K562 (cell line): ENCODE data around the gene DNAJB14. TPM values are rescaled to one million over a fixed set of nuclear protein-coding genes. Genes with fewer than 3 reads are reported as not detected.

ENCODE experiments used
- CBX1 ChIP-seq: sonication (generic); IDR thresholded peaks from 2 replicates; pipeline ENCODE4 v1.6.1; 2016; ENCODE audit warnings: antibody characterized with exemption, low read depth, mild to moderate bottlenecking
- CREB1 ChIP-seq, 2 experiments: sonication (generic) in 1 of 2; formaldehyde crosslinking in 1 of 2; IDR thresholded peaks; 2 replicates each; pipeline versions ENCODE4 v1.6.1 to v1.8.0; 2012 to 2022; ENCODE audit warnings: inconsistent platforms in 1 of 2, mild to moderate bottlenecking in 1 of 2, missing genetic modification reagents in 1 of 2, moderate library complexity in 1 of 2
- ELF4 ChIP-seq: fragments of 450-650 bp; formaldehyde crosslinking; IDR thresholded peaks from 2 replicates; pipeline ENCODE4 v1.4.0; 2022; ENCODE audit warnings: missing genetic modification characterization
- FOXK1 ChIP-seq: sonication (generic); formaldehyde crosslinking; IDR thresholded peaks from 2 replicates; pipeline ENCODE4 v1.8.0; 2022; ENCODE audit warnings: missing genetic modification reagents, mild to moderate bottlenecking, borderline replicate concordance
- GATAD2B ChIP-seq: fragments of 450-650 bp; IDR thresholded peaks from 2 replicates; pipeline ENCODE4 v1.6.1; 2017; ENCODE audit warnings: mild to moderate bottlenecking, borderline replicate concordance
- JUNB ChIP-seq: fragments of 450-650 bp; formaldehyde crosslinking; conservative IDR thresholded peaks from 2 replicates; pipeline ENCODE4 v1.4.0; 2020; ENCODE audit warnings: mild to moderate bottlenecking
- MEF2D ChIP-seq: conservative IDR thresholded peaks from 2 replicates; pipeline ENCODE4 v1.6.1; 2016; ENCODE audit warnings: low read depth, missing genetic modification characterization, missing compliant biosample characterization
- POU5F1 ChIP-seq: fragments of 150-350 bp; IDR thresholded peaks from 2 replicates; pipeline ENCODE4 v1.6.1; 2014; ENCODE audit warnings: borderline replicate concordance, low read length, low read depth, mild to moderate bottlenecking; ENCODE audit not compliant: partially characterized antibody
- SMARCA4 ChIP-seq: fragments of 450-650 bp; IDR thresholded peaks from 2 replicates; pipeline ENCODE4 v1.6.1; 2016
- XRCC4 ChIP-seq: IDR thresholded peaks from one replicate; pipeline ENCODE4 v1.6.1; 2011; ENCODE audit not compliant: insufficient read depth, insufficient read length; ENCODE audit errors: extremely low read depth
- ZNF76 ChIP-seq: fragments of 250-450 bp; sonication (Bioruptor Pico); IDR thresholded peaks from 2 replicates; pipeline ENCODE4 v1.4.0; 2020; ENCODE audit warnings: mild to moderate bottlenecking, moderate library complexity, borderline replicate concordance
- ZSCAN29 ChIP-seq: fragments of 450-650 bp; IDR thresholded peaks from 2 replicates; pipeline ENCODE4 v1.6.1; 2017
- ZSCAN32 ChIP-seq: fragments of 450-650 bp; formaldehyde crosslinking; IDR thresholded peaks from 2 replicates; pipeline ENCODE4 v1.4.0; 2020; ENCODE audit warnings: mild to moderate bottlenecking, moderate library complexity
- polyA plus RNA-seq, 8 experiments: library from polyadenylated mRNA; depleted of rRNA in 4 of 8; stranded (reverse) in 5 of 8; unstranded in 3 of 8; fragments of >200 nt; fragmentation: Nextera tagmentation in 2 of 8; fragmentation: Illumina TruSeq in 1 of 8; extraction: Ambion mirVana in 2 of 8; extraction: Trizol in 1 of 8; gene quantifications; 2 replicates each; pipeline versions ENCODE4 v1.2.1 to v1.2.3, GENCODE V29; 2011 to 2014; ENCODE audit warnings: inconsistent platforms in 1 of 8, missing spikeins in 1 of 8
- total RNA-seq, 7 experiments: library from RNA; depleted of rRNA in 6 of 7; stranded (reverse); fragments of >200 nt in 6 of 7; fragmentation: Illumina TruSeq in 2 of 7; extraction: Trizol in 2 of 7; gene quantifications; 2 replicates each; pipeline versions ENCODE4 v1.2.1 to v1.2.3, GENCODE V29; 2011 to 2021; ENCODE audit warnings: low replicate concordance in 1 of 7
- TF ChIP-seq, protein P1 (sequence below): fragments of 250-450 bp; sonication (Bioruptor Pico); IDR thresholded peaks from 2 replicates; pipeline ENCODE4 v1.4.0; 2020
- TF ChIP-seq, protein P2 (sequence below): sonication (generic); formaldehyde crosslinking; IDR thresholded peaks from 2 replicates; pipeline ENCODE4 v1.8.1; 2023; ENCODE audit warnings: mild to moderate bottlenecking, missing genetic modification reagents, moderate library complexity
- TF ChIP-seq, protein P3 (sequence below), 2 experiments: fragments of 450-650 bp in 1 of 2; IDR thresholded peaks; 2 replicates each; pipeline ENCODE4 v1.6.1; 2011 to 2017; ENCODE audit warnings: low read depth in 2 of 2, antibody characterized with exemption in 1 of 2, borderline replicate concordance in 1 of 2, low read length in 1 of 2, mild to moderate bottlenecking in 1 of 2, mixed read lengths in 1 of 2; ENCODE audit not compliant: control insufficient read depth in 1 of 2

The DNAJB14 gene
- total and polyA plus RNA-seq, 9 of the 15 experiments (the other 6 are each of a cell fraction or from before 2014, with no cell fraction given), result 5.5 to 28.0 (median 12.7) TPM

DNA sequence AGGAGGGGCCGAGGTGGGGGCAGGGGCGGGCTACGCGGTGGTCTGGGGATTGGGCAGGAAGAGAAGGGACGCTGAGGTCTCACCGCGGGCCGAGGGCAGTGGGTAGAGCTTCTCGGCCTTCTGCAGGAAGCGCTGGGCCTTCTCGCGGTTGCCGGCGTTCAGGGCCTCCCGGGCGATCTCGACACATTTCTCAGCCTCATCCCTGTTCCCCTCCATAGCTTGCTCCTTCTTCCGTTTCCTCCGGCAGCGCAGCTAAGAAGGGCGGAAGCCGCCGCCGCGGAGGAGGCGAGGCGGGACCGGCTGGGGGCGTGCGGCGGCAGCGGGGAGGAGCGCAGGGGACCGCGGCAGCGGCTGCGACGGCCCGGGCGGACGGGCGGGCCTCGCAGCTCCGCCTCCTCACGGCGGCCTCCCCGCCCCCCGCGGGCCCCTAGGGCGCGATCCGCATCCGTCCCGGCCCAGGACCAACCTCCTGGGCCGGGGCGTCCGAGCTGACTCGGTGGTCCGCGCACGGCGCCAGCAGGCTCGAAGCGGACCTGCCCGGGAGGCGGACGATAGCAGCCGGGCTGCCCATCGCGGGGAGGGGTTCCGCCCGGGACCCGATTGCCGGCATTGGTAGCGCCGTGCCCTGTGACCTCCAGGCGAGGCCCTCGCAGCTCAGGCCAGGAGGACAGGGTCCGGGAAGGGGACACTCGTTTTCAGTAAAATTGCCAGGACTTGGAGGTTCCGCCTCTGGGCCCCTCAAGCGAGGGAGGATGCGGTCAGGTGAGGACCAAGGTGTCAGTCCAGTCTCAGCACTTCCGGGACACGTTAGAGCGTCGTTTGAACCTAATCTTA is at the start of gene DNAJB14 (continued):
- TF ChIP-seq ZSCAN32 (CRISPR knock-in tag) (peak; percentile 50; the same call in 1 of the 2 replicates), ZNF76 (CRISPR knock-in tag) (0 out of 2 replicates have a peak, but pooled peaks have one; percentile 23), XRCC4 (no peak), POU5F1 (no peak), ZSCAN29 (peak; percentile 37; the same call in 1 of the 2 replicates), ELF4 (CRISPR knock-in tag) (peak; percentile 45; the same call in 1 of the 2 replicates), SMARCA4 (no peak), CREB1 (IDR thresholded peaks at IDR 0.05) (peak; percentile 31), CREB1 (CRISPR knock-in tag; IDR thresholded peaks at IDR 0.05) (no peak; the same call in 1 of the 2 replicates), CBX1 (peak; percentile 87; the same call in 1 of the 2 replicates), FOXK1 (CRISPR knock-in tag) (0 out of 2 replicates have a peak, but pooled peaks have one; percentile 38), MEF2D (tag) (no peak), JUNB (CRISPR knock-in tag) (0 out of 2 replicates have a peak, but pooled peaks have one; percentile 4), GATAD2B (peak; percentile 86; the same call in 1 of the 2 replicates)
- TF ChIP-seq, protein P1, sequence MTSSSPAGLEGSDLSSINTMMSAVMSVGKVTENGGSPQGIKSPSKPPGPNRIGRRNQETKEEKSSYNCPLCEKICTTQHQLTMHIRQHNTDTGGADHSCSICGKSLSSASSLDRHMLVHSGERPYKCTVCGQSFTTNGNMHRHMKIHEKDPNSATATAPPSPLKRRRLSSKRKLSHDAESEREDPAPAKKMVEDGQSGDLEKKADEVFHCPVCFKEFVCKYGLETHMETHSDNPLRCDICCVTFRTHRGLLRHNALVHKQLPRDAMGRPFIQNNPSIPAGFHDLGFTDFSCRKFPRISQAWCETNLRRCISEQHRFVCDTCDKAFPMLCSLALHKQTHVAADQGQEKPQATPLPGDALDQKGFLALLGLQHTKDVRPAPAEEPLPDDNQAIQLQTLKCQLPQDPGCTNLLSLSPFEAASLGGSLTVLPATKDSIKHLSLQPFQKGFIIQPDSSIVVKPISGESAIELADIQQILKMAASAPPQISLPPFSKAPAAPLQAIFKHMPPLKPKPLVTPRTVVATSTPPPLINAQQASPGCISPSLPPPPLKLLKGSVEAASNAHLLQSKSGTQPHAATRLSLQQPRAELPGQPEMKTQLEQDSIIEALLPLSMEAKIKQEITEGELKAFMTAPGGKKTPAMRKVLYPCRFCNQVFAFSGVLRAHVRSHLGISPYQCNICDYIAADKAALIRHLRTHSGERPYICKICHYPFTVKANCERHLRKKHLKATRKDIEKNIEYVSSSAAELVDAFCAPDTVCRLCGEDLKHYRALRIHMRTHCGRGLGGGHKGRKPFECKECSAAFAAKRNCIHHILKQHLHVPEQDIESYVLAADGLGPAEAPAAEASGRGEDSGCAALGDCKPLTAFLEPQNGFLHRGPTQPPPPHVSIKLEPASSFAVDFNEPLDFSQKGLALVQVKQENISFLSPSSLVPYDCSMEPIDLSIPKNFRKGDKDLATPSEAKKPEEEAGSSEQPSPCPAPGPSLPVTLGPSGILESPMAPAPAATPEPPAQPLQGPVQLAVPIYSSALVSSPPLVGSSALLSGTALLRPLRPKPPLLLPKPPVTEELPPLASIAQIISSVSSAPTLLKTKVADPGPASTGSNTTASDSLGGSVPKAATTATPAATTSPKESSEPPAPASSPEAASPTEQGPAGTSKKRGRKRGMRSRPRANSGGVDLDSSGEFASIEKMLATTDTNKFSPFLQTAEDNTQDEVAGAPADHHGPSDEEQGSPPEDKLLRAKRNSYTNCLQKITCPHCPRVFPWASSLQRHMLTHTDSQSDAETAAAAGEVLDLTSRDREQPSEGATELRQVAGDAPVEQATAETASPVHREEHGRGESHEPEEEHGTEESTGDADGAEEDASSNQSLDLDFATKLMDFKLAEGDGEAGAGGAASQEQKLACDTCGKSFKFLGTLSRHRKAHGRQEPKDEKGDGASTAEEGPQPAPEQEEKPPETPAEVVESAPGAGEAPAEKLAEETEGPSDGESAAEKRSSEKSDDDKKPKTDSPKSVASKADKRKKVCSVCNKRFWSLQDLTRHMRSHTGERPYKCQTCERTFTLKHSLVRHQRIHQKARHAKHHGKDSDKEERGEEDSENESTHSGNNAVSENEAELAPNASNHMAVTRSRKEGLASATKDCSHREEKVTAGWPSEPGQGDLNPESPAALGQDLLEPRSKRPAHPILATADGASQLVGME (CRISPR knock-in tag), result no peak; the same call in 1 of the 2 replicates
- TF ChIP-seq, protein P2, sequence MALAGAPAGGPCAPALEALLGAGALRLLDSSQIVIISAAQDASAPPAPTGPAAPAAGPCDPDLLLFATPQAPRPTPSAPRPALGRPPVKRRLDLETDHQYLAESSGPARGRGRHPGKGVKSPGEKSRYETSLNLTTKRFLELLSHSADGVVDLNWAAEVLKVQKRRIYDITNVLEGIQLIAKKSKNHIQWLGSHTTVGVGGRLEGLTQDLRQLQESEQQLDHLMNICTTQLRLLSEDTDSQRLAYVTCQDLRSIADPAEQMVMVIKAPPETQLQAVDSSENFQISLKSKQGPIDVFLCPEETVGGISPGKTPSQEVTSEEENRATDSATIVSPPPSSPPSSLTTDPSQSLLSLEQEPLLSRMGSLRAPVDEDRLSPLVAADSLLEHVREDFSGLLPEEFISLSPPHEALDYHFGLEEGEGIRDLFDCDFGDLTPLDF (CRISPR knock-in tag), result no peak
- TF ChIP-seq, protein P3, sequence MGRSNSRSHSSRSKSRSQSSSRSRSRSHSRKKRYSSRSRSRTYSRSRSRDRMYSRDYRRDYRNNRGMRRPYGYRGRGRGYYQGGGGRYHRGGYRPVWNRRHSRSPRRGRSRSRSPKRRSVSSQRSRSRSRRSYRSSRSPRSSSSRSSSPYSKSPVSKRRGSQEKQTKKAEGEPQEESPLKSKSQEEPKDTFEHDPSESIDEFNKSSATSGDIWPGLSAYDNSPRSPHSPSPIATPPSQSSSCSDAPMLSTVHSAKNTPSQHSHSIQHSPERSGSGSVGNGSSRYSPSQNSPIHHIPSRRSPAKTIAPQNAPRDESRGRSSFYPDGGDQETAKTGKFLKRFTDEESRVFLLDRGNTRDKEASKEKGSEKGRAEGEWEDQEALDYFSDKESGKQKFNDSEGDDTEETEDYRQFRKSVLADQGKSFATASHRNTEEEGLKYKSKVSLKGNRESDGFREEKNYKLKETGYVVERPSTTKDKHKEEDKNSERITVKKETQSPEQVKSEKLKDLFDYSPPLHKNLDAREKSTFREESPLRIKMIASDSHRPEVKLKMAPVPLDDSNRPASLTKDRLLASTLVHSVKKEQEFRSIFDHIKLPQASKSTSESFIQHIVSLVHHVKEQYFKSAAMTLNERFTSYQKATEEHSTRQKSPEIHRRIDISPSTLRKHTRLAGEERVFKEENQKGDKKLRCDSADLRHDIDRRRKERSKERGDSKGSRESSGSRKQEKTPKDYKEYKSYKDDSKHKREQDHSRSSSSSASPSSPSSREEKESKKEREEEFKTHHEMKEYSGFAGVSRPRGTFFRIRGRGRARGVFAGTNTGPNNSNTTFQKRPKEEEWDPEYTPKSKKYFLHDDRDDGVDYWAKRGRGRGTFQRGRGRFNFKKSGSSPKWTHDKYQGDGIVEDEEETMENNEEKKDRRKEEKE (IDR thresholded peaks at IDR 0.05; ENCODE audit: borderline replicate concordance in 1 of 2, control insufficient read depth in 1 of 2, low read depth in 2 of 2, low read length in 1 of 2), result peak in 1 of 2 experiments; percentile 28; a peak in 1 of 4 replicates
